B cell (primary cell): ENCODE data around the gene FOXL2.

ENCODE experiments used
- CTCF ChIP-seq: fragments of 200-600 bp; IDR thresholded peaks from one replicate; pipeline ENCODE4 v1.8.0; 2022; ENCODE audit warnings: antibody characterized with exemption, mild to moderate bottlenecking
- EZH2 ChIP-seq: IDR thresholded peaks from 2 replicates; pipeline ENCODE4 v1.6.1; 2012; ENCODE audit warnings: borderline replicate concordance, low read depth, mild to moderate bottlenecking, moderate library complexity, low read length; ENCODE audit not compliant: insufficient read depth, poor library complexity, severe bottlenecking

GRCh38 chr3:138941259-138941885 is 5.6 kb downstream of the FOXL2 start:
- TF ChIP-seq CTCF: peak; percentile 9
- TF ChIP-seq EZH2: no peak
